GM12878 (cell line): ENCODE data around the gene TMEM223. TPM values are rescaled to one million over a fixed set of nuclear protein-coding genes. Genes with fewer than 3 reads are reported as not detected.

Experiments
- ATF3 ChIP-seq: IDR thresholded peaks from 2 replicates; pipeline ENCODE4 v1.6.1; 2011; ENCODE audit warnings: low read depth, mild to moderate bottlenecking, low read length, moderate library complexity, borderline replicate concordance; ENCODE audit errors: extremely low read depth
- CEBPB ChIP-seq, 2 experiments: fragments of 150-350 bp in 1 of 2; IDR thresholded peaks; 2 replicates each; pipeline ENCODE4 v1.6.1; 2012 to 2014; ENCODE audit warnings: low read depth in 2 of 2, low read length in 2 of 2, borderline replicate concordance in 1 of 2, inconsistent platforms in 1 of 2
- CREM ChIP-seq: IDR thresholded peaks from 2 replicates; pipeline ENCODE4 v1.6.1; 2014; ENCODE audit warnings: antibody characterized with exemption, low read depth
- ESRRA ChIP-seq: IDR thresholded peaks from 2 replicates; pipeline ENCODE4 v1.6.1; 2012; ENCODE audit warnings: mild to moderate bottlenecking, low read length, improper control_type of control experiment
- ETV6 ChIP-seq, 2 experiments: fragments of 450-650 bp in 1 of 2; IDR thresholded peaks in 1 of 2; conservative IDR thresholded peaks in 1 of 2; 2 replicates each; pipeline ENCODE4 v1.6.1; 2014; ENCODE audit warnings: antibody characterized with exemption in 1 of 2, borderline replicate concordance in 1 of 2, low read depth in 1 of 2, mild to moderate bottlenecking in 1 of 2, moderate library complexity in 1 of 2
- MYB ChIP-seq: fragments of 150-350 bp; IDR thresholded peaks from 2 replicates; pipeline ENCODE4 v1.6.1; 2014; ENCODE audit warnings: mild to moderate bottlenecking, low read depth, low read length, borderline replicate concordance
- NFYA ChIP-seq: IDR thresholded peaks from 2 replicates; pipeline ENCODE4 v1.6.1; 2011; ENCODE audit warnings: low read depth, mild to moderate bottlenecking, low read length, improper control_type of control experiment, borderline replicate concordance
- RAD21 ChIP-seq: IDR thresholded peaks from 2 replicates; pipeline ENCODE4 v1.6.1; 2011; ENCODE audit warnings: mild to moderate bottlenecking, low read depth, low read length, moderate library complexity; ENCODE audit not compliant: insufficient read depth
- TCF7 ChIP-seq: IDR thresholded peaks from 2 replicates; pipeline ENCODE4 v1.6.1; 2014; ENCODE audit warnings: antibody characterized with exemption, borderline replicate concordance
- polyA plus RNA-seq, 11 experiments: library from polyadenylated mRNA; depleted of rRNA in 4 of 11; unstranded in 6 of 11; stranded (reverse) in 5 of 11; fragments of >200 nt; fragmentation: Nextera tagmentation in 4 of 11; fragmentation: Illumina TruSeq in 1 of 11; extraction: Ambion mirVana in 4 of 11; extraction: Trizol in 1 of 11; gene quantifications; 1 replicate in 1 of 11; 2 replicates in 10 of 11; pipeline versions ENCODE4 v1.2.1 to v1.2.3, GENCODE V29; 2011 to 2016; ENCODE audit warnings: inconsistent platforms in 2 of 11, missing spikeins in 2 of 11, low read depth in 1 of 11
- total RNA-seq, 4 experiments: library from RNA; depleted of rRNA in 3 of 4; stranded (reverse); fragments of >200 nt in 3 of 4; fragmentation: Illumina TruSeq in 1 of 4; extraction: Trizol in 1 of 4; gene quantifications; 2 replicates each; pipeline versions ENCODE4 v1.2.1 to v1.2.3, GENCODE V29; 2013 to 2021
- TF ChIP-seq, protein P1 (sequence below): fragments of 450-650 bp; IDR thresholded peaks from 2 replicates; pipeline ENCODE4 v1.6.1; 2018; ENCODE audit warnings: borderline replicate concordance, mild to moderate bottlenecking; ENCODE audit not compliant: partially characterized antibody

TMEM223 gene
- total and polyA plus RNA-seq, 10 of the 15 experiments (the other 5 are each of a cell fraction or from before 2014, with no cell fraction given), result 5.3 to 33.2 (median 14.0) TPM

DNA sequence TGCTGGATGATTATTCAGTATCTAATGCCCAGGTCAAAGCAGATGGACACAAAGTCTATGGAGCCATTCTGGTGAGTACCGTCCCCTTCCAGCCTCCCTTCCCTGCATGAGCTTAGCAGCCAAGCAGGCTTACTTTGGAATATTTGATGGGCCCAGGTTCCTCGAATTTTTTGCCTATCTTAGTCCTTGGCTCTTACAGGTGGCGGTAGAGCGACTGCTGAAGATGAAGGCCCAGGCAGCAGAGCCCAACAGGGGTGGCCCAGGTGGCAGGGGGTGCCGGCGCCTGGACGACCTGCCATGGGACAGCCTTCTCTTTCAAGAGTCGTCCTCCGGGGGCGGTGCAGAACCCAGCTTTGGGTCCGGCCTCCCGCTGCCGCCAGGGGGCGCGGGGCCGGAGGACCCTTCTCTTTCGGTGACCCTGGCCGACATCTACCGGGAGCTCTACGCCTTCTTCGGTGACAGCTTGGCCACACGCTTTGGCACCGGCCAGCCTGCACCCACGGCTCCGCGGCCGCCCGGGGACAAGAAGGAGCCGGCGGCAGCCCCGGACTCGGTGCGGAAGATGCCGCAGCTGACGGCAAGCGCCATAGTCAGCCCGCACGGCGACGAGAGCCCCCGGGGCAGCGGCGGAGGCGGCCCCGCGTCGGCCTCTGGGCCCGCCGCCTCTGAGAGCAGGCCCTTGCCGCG, 5.3 kb downstream of the TMEM223 start (continued):
- TF ChIP-seq ETV6 (conservative IDR thresholded peaks at IDR 0.05 in 1 of 2, IDR thresholded peaks at IDR 0.05 in 1 of 2; ENCODE audit: borderline replicate concordance in 1 of 2, low read depth in 1 of 2) (no peak), RAD21 (peak; percentile 63), ESRRA (no peak), ATF3 (no peak), CREM (peak; percentile 23; the same call in 1 of the 2 replicates), MYB (no peak), NFYA (no peak), CEBPB (IDR thresholded peaks at IDR 0.05; ENCODE audit: borderline replicate concordance in 1 of 2, low read depth in 2 of 2, low read length in 2 of 2) (no peak), TCF7 (no peak)
- TF ChIP-seq, protein P1, sequence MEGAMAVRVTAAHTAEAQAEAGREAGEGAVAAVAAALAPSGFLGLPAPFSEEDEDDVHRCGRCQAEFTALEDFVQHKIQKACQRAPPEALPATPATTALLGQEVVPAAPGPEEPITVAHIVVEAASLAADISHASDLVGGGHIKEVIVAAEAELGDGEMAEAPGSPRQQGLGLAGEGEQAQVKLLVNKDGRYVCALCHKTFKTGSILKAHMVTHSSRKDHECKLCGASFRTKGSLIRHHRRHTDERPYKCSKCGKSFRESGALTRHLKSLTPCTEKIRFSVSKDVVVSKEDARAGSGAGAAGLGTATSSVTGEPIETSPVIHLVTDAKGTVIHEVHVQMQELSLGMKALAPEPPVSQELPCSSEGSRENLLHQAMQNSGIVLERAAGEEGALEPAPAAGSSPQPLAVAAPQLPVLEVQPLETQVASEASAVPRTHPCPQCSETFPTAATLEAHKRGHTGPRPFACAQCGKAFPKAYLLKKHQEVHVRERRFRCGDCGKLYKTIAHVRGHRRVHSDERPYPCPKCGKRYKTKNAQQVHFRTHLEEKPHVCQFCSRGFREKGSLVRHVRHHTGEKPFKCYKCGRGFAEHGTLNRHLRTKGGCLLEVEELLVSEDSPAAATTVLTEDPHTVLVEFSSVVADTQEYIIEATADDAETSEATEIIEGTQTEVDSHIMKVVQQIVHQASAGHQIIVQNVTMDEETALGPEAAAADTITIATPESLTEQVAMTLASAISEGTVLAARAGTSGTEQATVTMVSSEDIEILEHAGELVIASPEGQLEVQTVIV, result no peak
